ACHN (cell line): Measurements from ENCODE around the gene CHD5.
"Not testable (repeated sequence)": the region's sequence is repeated elsewhere in the genome, so short reads cannot be mapped to it uniquely, and the experiment has no call there.

Source experiments
- DNase-seq: peaks from one replicate; pipeline ENCODE4 v3.0.0-alpha.2; 2015
- in situ Hi-C: cut with HindIII; loops from 2 replicates; pipeline ENCODE4 v1.10.0; 2017; ENCODE audit warnings: low sequenced_read_pairs, low pct_ligation_motif_present, low pct_unique_long_range_greater_than_20kb

CHD5 gene

GRCh38 chr1:6083801-6084446 is 96.2 kb downstream of the CHD5 start:
- in situ Hi-C loops: no loop called here
- no peak for DNase-seq

- in situ Hi-C loops: no loop called here
- no peak for DNase-seq
These were observed 96.7 kb downstream of the CHD5 start for GRCh38 chr1:6083385-6083784.

GRCh38 chr1:6082430-6082971 is 97.6 kb downstream of the CHD5 start:
- DNase-seq: no peak

GRCh38 chr1:6081901-6082300 is 98.2 kb downstream of the CHD5 start:
- DNase-seq: no peak
- in situ Hi-C loops: no loop called here

More at GRCh38 chr1:6082430-6082971, 97.6 kb downstream of the CHD5 start:
- in situ Hi-C loops: no loop called here

GRCh38 chr1:6080469-6080868 is 99.7 kb downstream of the CHD5 start:
- in situ Hi-C loops: no loop called here
- DNase-seq: no peak

- in situ Hi-C loops: no loop called here
These were observed 102.2 kb downstream of the CHD5 start for GRCh38 chr1:6077919-6078318.

GRCh38 chr1:6077506-6077905 is 102.6 kb downstream of the CHD5 start:
- no peak for DNase-seq
- in situ Hi-C loops: no loop called here

More at GRCh38 chr1:6077919-6078318, 102.2 kb downstream of the CHD5 start:
- DNase-seq: no peak

- in situ Hi-C loops, DNase-seq: not testable (repeated sequence)
These were observed 103.1 kb downstream of the CHD5 start for GRCh38 chr1:6077061-6077460.

GRCh38 chr1:6075748-6076147 is 104.4 kb downstream of the CHD5 start:
- in situ Hi-C loops: no loop called here
- DNase-seq: no peak

GRCh38 chr1:6074192-6074901 is 105.8 kb downstream of the CHD5 start:
- in situ Hi-C loops: no loop called here
- no peak for DNase-seq

GRCh38 chr1:6073480-6074053 is 106.6 kb downstream of the CHD5 start:
- no peak for DNase-seq
- in situ Hi-C loops: no loop called here

- no peak for DNase-seq
- in situ Hi-C loops: no loop called here
These were observed 107.2 kb downstream of the CHD5 start for GRCh38 chr1:6072774-6073479.

GRCh38 chr1:6071219-6071618 is 108.9 kb downstream of the CHD5 start:
- in situ Hi-C loops: no loop called here
- no peak for DNase-seq

- in situ Hi-C loops: no loop called here
- DNase-seq: no peak
These were observed 109.6 kb downstream of the CHD5 start for GRCh38 chr1:6070450-6070974.

GRCh38 chr1:6069573-6069972 is 110.5 kb downstream of the CHD5 start:
- no peak for DNase-seq
- in situ Hi-C loops: no loop called here

GRCh38 chr1:6068932-6069331 is 111.2 kb downstream of the CHD5 start:
- DNase-seq: no peak
- in situ Hi-C loops: no loop called here

GRCh38 chr1:6068073-6068472 is 112.0 kb downstream of the CHD5 start:
- in situ Hi-C loops: no loop called here
- DNase-seq: no peak

- no peak for DNase-seq
These were observed 113.4 kb downstream of the CHD5 start for GRCh38 chr1:6066680-6067079.

More at GRCh38 chr1:6066680-6067079, 113.4 kb downstream of the CHD5 start:
- in situ Hi-C loops: no loop called here
